Stimulated activated memory B cell treated with anti-CD40 and anti-IgM and Interleukin-4, amounts not matched to agents 10 μg/mL and 1 μg/mL and 100 μg/mL, for 72 hours (primary cell): ENCODE results near the gene TRPM2.
"Not testable (repeated sequence)": the region's sequence is repeated elsewhere in the genome, so short reads cannot be mapped to it uniquely, and the experiment has no call there.

ENCODE experiments used
- ATAC-seq: fragments of 150-1000 bp; cut with Tn5 transposase; 2 replicates; pipeline ENCODE4 v1.10.0; 2021
- H3K27ac Mint-ChIP-seq: one replicate; pipeline ENCODE4 v1.8.0; 2022; ENCODE audit warnings: mild to moderate bottlenecking, mixed read lengths
- H3K27me3 Mint-ChIP-seq: one replicate; pipeline ENCODE4 v1.8.0; 2022; ENCODE audit warnings: mixed read lengths
- H3K36me3 Mint-ChIP-seq: one replicate; pipeline ENCODE4 v1.8.0; 2022; ENCODE audit warnings: mixed read lengths
- H3K4me1 Mint-ChIP-seq: one replicate; pipeline ENCODE4 v1.8.0; 2022; ENCODE audit warnings: mixed read lengths
- H3K4me3 Mint-ChIP-seq: one replicate; pipeline ENCODE4 v1.8.0; 2022; ENCODE audit warnings: mild to moderate bottlenecking, moderate library complexity, mixed read lengths
- H3K9me3 Mint-ChIP-seq: one replicate; pipeline ENCODE4 v1.8.0; 2022; ENCODE audit warnings: mixed read lengths

Gene TRPM2

GRCh38 chr21:44352253-44352860 is 1.1 kb upstream of the TRPM2 start:
- H3K27ac Mint-ChIP-seq: peak overlapping the region; percentile 76
- peaks cover 45% of the 10 kb centered on the region for H3K4me1 Mint-ChIP-seq
- ATAC-seq: no peak
- no peaks in the 10 kb centered on the region for H3K9me3 Mint-ChIP-seq
- H3K4me3 Mint-ChIP-seq: peak overlapping the region; percentile 64
- no peaks in the 10 kb centered on the region for H3K36me3 Mint-ChIP-seq
- H3K27me3 Mint-ChIP-seq: peaks cover 19% of the 10 kb centered on the region

- Mint-ChIP-seq H3K27ac (peak overlapping the region; percentile 76), H3K36me3 (peaks cover 7% of the 10 kb centered on the region), H3K27me3 (peaks cover 10% of the 10 kb centered on the region), H3K9me3 (no peaks in the 10 kb centered on the region), H3K4me1 (peaks cover 45% of the 10 kb centered on the region), H3K4me3 (peak overlapping the region; percentile 64)
- ATAC-seq: no peak
These were observed 582 bp downstream of the TRPM2 start for GRCh38 chr21:44354001-44354405.

- Mint-ChIP-seq H3K27me3 (no peaks in the 10 kb centered on the region), H3K27ac (peak overlapping the region; percentile 76), H3K4me3 (peak overlapping the region; percentile 22), H3K9me3 (no peaks in the 10 kb centered on the region), H3K4me1 (peaks cover 49% of the 10 kb centered on the region), H3K36me3 (peaks cover 7% of the 10 kb centered on the region)
- ATAC-seq: no peak
These were observed 1.7 kb downstream of the TRPM2 start for GRCh38 chr21:44354775-44355771.

- no peak for ATAC-seq
- Mint-ChIP-seq H3K9me3 (no peaks in the 10 kb centered on the region), H3K27me3 (no peaks in the 10 kb centered on the region), H3K36me3 (peaks cover 7% of the 10 kb centered on the region), H3K27ac (no peak overlapping the region), H3K4me3 (no peak overlapping the region), H3K4me1 (peaks cover 52% of the 10 kb centered on the region)
These were observed 2.7 kb downstream of the TRPM2 start for GRCh38 chr21:44356160-44356559.

- Mint-ChIP-seq H3K4me1 (peaks cover 52% of the 10 kb centered on the region), H3K9me3 (no peaks in the 10 kb centered on the region), H3K27me3 (no peaks in the 10 kb centered on the region), H3K27ac (no peak overlapping the region), H3K4me3 (no peak overlapping the region), H3K36me3 (peaks cover 7% of the 10 kb centered on the region)
- ATAC-seq: no peak
These were observed 3.2 kb downstream of the TRPM2 start for GRCh38 chr21:44356636-44357035.

GRCh38 chr21:44357064-44357837 is 3.8 kb downstream of the TRPM2 start:
- H3K9me3 Mint-ChIP-seq: no peaks in the 10 kb centered on the region
- H3K4me3 Mint-ChIP-seq: no peak overlapping the region
- peaks cover 52% of the 10 kb centered on the region for H3K4me1 Mint-ChIP-seq
- no peaks in the 10 kb centered on the region for H3K27me3 Mint-ChIP-seq
- ATAC-seq: no peak
- H3K36me3 Mint-ChIP-seq: peaks cover 7% of the 10 kb centered on the region
- no peak overlapping the region for H3K27ac Mint-ChIP-seq

GRCh38 chr21:44359396-44359795 is 6.0 kb downstream of the TRPM2 start:
- ATAC-seq: no peak
- H3K27me3 Mint-ChIP-seq: no peaks in the 10 kb centered on the region
- no peak overlapping the region for H3K4me3 Mint-ChIP-seq
- H3K27ac Mint-ChIP-seq: no peak overlapping the region
- H3K36me3 Mint-ChIP-seq: peaks cover 15% of the 10 kb centered on the region
- H3K9me3 Mint-ChIP-seq: peaks cover 5% of the 10 kb centered on the region
- H3K4me1 Mint-ChIP-seq: peaks cover 30% of the 10 kb centered on the region

- peak; percentile 55 for ATAC-seq
- Mint-ChIP-seq H3K9me3 (peaks cover 5% of the 10 kb centered on the region), H3K36me3 (peaks cover 15% of the 10 kb centered on the region), H3K27ac (no peak overlapping the region), H3K27me3 (no peaks in the 10 kb centered on the region), H3K4me3 (no peak overlapping the region), H3K4me1 (peaks cover 23% of the 10 kb centered on the region)
These were observed 6.7 kb downstream of the TRPM2 start for GRCh38 chr21:44360159-44360558.

GRCh38 chr21:44361903-44362302 is 8.5 kb downstream of the TRPM2 start:
- H3K27ac Mint-ChIP-seq, H3K9me3 Mint-ChIP-seq, ATAC-seq, H3K4me3 Mint-ChIP-seq, H3K27me3 Mint-ChIP-seq, H3K4me1 Mint-ChIP-seq: not testable (repeated sequence)
- peaks cover 15% of the 10 kb centered on the region for H3K36me3 Mint-ChIP-seq

- H3K4me3 Mint-ChIP-seq: no peak overlapping the region
- H3K27ac Mint-ChIP-seq: no peak overlapping the region
- peaks cover 5% of the 10 kb centered on the region for H3K9me3 Mint-ChIP-seq
- peaks cover 11% of the 10 kb centered on the region for H3K36me3 Mint-ChIP-seq
- no peaks in the 10 kb centered on the region for H3K27me3 Mint-ChIP-seq
- no peak for ATAC-seq
- peaks cover 7% of the 10 kb centered on the region for H3K4me1 Mint-ChIP-seq
These were observed 9.9 kb downstream of the TRPM2 start for GRCh38 chr21:44363278-44363677.

GRCh38 chr21:44364151-44365053 is 11.0 kb downstream of the TRPM2 start:
- Mint-ChIP-seq H3K9me3 (peaks cover 5% of the 10 kb centered on the region), H3K4me3 (no peak overlapping the region), H3K27ac (no peak overlapping the region), H3K4me1 (peaks cover 16% of the 10 kb centered on the region), H3K27me3 (no peaks in the 10 kb centered on the region), H3K36me3 (peaks cover 8% of the 10 kb centered on the region)
- no peak for ATAC-seq

GRCh38 chr21:44365251-44365966 is 12.0 kb downstream of the TRPM2 start:
- H3K27me3 Mint-ChIP-seq: no peaks in the 10 kb centered on the region
- peaks cover 8% of the 10 kb centered on the region for H3K36me3 Mint-ChIP-seq
- no peak overlapping the region for H3K4me3 Mint-ChIP-seq
- peaks cover 5% of the 10 kb centered on the region for H3K9me3 Mint-ChIP-seq
- peaks cover 9% of the 10 kb centered on the region for H3K4me1 Mint-ChIP-seq
- no peak overlapping the region for H3K27ac Mint-ChIP-seq
- no peak for ATAC-seq

GRCh38 chr21:44365967-44366585 is 12.7 kb downstream of the TRPM2 start:
- H3K27me3 Mint-ChIP-seq: no peaks in the 10 kb centered on the region
- peaks cover 9% of the 10 kb centered on the region for H3K4me1 Mint-ChIP-seq
- H3K36me3 Mint-ChIP-seq: peaks cover 8% of the 10 kb centered on the region
- no peak overlapping the region for H3K27ac Mint-ChIP-seq
- no peak for ATAC-seq
- H3K9me3 Mint-ChIP-seq: peaks cover 5% of the 10 kb centered on the region
- H3K4me3 Mint-ChIP-seq: no peak overlapping the region
